ENCODE data around the gene HGD.

The HGD gene

GRCh38 chr3:120587332-120587975 is 94.6 kb downstream of the HGD start:
- Histone ChIP-seq H3K27me3 (ENCODE audit: low read depth, low read length) (no peaks in the 10 kb centered on the region), H2AFZ (ENCODE audit: low read depth, low read length) (no peak overlapping the region), H3K27ac (ENCODE audit: low read length) (no peak overlapping the region), H3K4me3 (ENCODE audit: low read length) (no peak overlapping the region), H3K9me3 (ENCODE audit: insufficient read depth, low read length) (no peaks in the 10 kb centered on the region), H4K20me1 (ENCODE audit: insufficient read depth, low read length) (no peaks in the 10 kb centered on the region), H3K4me1 (ENCODE audit: low read length) (no peaks in the 10 kb centered on the region), H3K9ac (ENCODE audit: low read length) (no peak overlapping the region), H3K4me2 (ENCODE audit: low read length) (no peak overlapping the region), H3K79me2 (ENCODE audit: low read length) (no peaks in the 10 kb centered on the region), H3K36me3 (replicated peaks; ENCODE audit: low read depth, low read length) (no peaks in the 10 kb centered on the region)
- TF ChIP-seq CTCF (IDR thresholded peaks at IDR 0.05; ENCODE audit: low read depth, low read length): no peak

All from OCI-LY3 (cell line).